Dermis blood vessel endothelial cell (primary cell): ENCODE data around the gene LAMTOR3. TPM values are rescaled to one million over a fixed set of nuclear protein-coding genes. Genes with fewer than 3 reads are reported as not detected.

Source experiments
- DNase-seq: peaks from one replicate; pipeline ENCODE4 v3.0.0; 2010
- total RNA-seq: library from RNA; depleted of rRNA; stranded (reverse); fragments of >200 nt; gene quantifications from 2 replicates; pipeline ENCODE4 v1.2.3, GENCODE V29; 2014

The LAMTOR3 gene
- total RNA-seq, 1 donor from 2014 or later, result 41.2 TPM

- DNase-seq, result no peak
Measured at GRCh38 chr4:99828477-99828876, 65.8 kb downstream of the LAMTOR3 start.

Other genes starting within 250 kb of the LAMTOR3 start
- under 0.01 and 0.05 TPM in 2 replicates for gene C4orf54, start 236.6 kb downstream of the LAMTOR3 start, total RNA-seq
- not detected in 2 replicates for gene DAPP1, start 77.6 kb downstream of the LAMTOR3 start, total RNA-seq
- 59.3 and 79.0 TPM in 2 replicates for gene DNAJB14, start 52.2 kb upstream of the LAMTOR3 start, total RNA-seq
- gene H2AZ1, start 55.8 kb upstream of the LAMTOR3 start, total RNA-seq, result 303 and 446 TPM in 2 replicates